ENCODE data around the gene MAST4.

The MAST4 gene

DNA sequence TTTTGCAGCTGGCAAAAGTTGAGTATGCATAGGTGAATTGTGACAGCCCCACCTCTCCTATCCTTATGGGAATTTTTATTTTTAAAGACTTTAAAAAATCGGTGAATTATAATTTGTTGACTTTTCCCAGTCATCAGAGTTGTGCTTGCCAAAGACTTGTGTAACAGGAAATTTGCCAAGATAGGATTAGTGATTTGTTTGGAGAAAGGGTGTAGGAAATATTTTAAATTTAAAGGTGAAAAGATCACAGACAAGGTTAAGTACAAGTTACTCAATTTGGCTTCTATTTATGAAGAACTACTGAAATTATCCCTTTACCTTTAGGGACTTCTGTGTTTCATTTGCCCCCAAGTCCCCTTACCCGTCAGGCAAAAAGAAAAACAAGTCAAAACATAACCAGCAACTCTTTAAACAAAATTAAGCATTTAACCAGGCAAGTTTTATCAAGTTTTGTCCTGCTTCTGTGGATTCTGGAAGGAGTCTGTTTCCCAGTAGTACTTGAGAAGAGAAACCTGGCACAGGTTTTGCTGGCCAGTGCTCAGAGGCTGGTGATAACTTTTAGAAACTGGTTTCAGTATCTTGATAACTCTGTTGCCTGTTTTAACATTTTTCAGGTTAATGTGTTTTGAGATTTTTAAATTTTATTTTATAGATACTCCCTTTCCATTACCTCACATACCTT is 285.4 kb downstream of the MAST4 start:
- DNase-seq: no peak

DNA sequence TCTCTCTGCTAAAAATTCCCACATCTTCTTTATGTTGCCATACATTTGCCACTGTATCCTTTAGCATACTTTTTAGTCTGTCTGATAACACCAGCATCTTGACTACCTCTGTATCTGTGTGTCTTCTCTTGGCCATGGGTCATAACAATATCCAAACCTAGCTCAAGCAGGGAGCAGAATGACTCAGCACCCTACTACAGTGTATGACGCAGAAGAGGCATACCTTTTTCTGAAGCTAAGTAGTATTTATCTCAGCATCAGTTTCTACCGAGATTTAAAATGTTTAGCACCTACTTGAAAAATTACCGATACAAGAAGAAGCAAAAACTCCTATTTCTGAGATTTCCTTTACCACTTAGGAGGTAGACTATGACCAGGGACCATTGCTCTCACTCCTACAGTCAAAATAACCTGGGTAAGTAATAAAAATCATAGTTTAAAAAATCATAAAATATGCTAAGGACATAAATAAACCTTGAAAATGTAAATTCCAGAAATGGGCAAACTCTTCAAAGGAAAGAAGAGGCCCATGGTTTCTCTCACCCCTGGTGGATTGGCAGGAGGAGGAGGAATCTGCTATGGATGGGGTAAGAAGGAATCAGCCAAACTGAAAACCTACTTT is 286.5 kb downstream of the MAST4 start:
- no peak for DNase-seq

DNA sequence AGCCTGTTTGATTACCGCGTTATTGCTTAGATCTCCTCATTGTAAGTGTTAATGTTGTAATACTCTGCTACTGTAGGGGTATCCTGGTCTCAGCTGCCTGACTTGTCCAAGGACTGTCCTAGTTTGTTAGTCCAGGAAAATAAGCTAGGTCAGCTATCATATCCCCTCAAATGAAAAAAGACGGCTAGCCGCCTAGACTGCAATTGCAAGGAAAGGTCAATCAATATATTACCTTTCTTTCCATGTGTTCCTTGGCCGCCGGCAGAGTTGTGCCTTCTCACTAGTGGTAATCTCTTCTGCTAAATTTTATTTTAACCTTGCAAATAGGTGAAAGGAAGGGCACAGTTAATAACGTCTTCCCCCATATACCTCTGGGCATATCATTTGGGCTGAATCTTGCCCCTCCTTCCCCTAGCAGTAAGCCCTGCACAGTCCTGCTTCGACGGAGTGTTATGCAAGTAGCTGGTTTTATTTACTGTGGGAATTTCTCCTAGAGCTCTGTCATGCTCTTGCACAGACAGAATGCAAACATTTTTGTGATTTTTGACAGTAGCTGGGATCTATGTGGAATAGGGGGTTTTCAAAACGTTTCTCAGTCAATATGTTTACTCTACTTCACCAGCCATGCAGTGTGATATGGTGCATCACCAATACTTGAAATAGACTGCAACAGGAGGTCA is 288.5 kb downstream of the MAST4 start:
- no peak for DNase-seq

DNA sequence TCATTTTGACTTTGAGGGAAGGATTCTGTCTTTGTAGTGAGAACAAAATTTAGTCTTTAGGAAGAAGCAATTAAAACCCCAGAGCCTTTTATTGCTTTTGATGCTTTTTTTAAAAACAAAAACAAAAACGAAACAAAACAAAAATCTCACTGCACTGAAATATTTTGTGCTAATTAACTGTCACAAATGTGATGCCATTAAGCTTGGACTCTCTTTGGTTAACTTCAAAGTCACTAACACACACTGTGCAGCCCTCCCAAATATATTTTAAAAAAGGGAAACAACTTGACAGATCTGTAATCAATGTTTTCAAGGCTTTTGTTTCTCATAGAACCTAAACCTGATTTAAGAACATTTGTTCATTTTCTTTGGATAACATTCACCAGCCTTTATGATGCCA is 290.7 kb downstream of the MAST4 start:
- no peak for DNase-seq

DNA sequence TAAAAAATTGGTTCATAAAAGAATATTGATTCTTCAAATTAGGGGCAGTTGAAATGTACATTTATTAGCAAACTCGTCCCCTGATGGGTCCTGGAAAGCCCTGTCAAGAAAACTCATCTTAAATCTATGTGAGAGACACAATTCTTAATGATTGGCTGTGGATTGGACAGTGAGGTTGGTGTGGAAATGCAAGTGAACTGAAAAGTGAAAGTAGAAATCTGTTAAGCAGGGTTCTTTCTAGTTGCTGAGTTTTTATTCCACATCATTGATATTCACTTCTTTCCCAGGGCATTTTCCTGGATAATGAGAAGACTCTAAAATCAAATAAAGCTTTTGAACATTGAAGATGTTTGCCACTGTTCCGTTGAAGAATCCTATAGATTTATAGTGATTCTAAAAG is 292.4 kb downstream of the MAST4 start:
- no peak for DNase-seq

DNA sequence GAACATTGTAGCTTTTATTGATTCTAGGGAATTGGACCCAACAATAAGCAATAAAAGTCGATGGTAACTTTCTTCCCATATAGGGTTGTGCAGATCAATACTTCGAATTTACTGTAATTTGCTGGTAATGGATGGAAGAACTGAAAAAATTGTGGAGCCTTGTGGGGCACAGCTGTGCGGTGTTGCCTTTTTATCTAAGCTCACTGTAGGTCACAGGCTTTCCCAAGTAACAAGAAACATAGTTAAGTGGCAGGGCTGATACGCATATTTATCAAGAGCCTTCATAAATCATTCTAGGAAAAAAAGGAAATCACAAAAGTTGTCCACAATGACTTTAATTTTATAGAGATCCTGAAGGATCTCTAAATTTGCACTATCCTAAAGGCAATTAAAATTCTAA is 292.9 kb downstream of the MAST4 start:
- no peak for DNase-seq

DNA sequence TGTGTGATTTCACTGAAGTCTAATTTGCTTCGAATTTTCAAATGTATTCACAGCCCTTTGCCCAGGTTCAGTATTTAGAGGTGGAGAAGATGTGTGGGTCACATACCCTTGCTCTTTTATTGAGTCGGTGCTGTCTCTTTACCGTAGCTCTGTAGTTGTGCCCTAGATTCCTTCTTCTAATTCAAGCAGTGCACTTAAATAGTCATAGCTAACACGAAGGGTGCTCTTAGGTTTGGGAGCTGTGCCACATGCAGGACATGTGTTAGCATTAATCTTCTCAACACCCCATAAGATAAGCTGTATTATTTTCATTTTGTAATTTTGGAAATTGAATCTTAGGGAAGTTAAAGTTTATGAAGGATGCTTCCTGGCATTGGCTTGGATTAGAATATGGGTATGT is 293.3 kb downstream of the MAST4 start:
- DNase-seq: no peak

DNA sequence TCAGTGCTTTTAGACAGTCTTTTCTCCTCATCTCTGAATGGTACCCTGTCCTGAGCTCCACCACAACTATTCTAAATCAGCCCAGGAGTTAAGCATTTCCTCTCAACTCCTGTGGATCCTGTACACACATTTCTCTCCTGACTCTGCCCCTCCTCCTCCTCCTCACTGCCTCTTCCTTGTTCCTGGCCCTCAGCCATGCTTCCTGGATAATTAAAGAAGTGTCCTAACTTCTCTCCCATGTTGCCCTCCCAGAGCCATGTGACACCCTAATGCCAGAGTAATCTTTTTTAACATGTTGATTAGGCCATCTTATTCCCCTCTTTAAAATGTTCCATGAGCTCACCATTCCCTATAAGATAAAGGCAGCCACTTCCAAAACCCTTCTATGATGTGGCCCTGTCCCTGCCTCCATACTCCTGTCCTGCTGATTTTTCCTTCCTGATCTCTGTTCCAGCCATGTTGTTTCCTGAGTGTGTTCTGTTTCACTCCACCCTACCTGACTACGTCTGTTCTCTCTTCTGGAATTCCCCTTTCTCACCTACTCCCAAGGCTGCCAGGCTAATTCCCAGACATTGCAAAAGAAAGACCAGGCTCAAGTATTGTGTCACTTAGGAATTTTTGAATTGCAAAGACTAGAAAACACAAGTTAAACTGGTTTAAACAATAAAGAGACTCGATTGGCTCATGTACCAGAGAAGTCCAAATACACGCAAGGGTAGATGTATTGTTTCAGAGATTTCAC is 295.2 kb downstream of the MAST4 start:
- DNase-seq: no peak

DNA sequence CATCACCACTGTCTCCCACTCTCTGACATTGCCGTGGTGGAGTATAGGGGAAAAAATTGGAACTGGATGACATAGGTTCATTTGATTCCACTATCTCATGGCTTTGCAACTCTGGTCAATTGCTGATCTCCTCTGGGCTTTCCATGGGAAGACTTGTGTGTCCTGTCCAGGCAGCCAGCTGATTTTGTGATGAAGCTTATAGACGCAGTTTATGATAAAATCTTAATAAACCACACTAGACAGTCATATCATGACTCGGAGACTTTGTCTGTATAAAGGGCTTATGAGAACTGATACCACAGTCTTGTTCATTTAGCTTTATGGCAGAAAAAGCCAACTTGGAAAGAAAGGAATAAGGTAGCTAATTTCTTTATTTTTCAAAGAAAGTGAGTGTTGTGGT is 296.5 kb downstream of the MAST4 start:
- no peak for DNase-seq

DNA sequence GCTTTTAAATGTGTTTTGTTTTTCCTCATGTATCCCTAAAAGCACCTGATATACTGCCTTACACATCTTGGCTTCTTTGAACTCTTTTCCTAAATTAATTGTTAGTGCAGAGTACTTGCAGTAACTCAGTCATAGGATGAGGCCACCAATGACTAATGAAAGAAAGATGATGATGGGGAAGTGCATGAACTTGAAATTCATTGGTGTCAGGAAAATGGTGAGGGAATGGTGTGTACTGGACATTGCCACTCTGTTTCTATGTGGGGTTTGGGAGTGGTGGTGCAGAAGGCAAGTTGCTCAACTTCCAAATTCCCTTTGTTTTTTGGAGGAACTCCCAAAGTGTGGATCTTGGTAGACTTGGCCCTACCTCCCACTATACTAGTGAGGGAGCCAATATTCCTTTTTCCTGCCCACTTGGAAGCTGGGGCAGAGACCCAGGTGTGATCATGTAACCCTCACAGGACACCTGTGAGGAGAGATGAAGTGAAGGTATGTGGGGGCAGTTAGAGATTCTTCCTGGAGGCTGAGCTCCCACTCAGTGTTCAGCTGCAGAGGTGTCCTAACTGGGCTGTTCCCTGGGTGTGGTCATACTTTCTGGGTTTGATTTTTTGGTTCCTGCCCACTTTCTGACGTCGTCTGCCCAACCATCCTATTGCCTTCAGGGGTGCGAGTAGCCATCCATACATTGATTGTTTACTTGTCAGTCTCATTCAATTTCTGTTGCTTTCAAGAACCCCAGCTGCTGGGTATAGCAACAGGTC is 298.5 kb downstream of the MAST4 start:
- no peak for DNase-seq

DNA sequence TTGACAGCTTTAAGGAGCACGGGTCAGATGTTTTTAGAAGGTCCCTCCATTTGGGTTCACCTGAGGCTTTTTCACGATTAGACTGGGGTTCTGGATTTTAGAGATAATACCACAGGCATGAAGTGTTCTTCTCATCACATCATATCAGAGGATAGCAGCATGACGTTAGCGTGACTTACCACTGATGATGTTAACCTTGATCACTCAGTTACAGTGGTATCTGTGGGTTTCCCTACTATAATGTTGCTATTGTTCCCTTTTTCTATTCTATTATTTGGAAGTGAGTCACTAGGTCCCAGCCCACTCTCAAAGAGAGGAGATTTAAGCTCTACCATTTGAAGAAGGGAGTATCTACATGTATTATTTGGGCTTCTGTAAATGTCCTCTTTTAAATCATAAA is 300.0 kb downstream of the MAST4 start:
- DNase-seq: no peak

DNA sequence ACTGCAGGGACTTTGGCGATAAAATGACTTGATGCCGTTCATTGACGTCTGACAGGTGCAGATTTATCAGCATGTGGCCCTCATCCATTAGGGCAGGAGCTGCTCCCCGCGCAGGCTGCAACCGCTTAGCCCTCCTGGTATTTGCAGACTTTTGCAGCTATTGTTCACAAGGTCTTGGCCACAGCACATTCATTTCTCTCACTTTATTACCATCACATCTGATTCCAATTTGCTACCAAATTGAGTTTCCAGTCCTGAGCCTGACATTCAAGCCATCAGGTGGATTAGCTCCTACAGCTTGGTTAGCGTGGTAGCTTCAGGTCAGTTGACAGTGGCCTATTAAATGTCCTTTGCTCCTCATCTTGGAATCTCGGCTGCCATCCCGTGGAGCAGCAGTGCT is 301.2 kb downstream of the MAST4 start:
- DNase-seq: no peak

DNA sequence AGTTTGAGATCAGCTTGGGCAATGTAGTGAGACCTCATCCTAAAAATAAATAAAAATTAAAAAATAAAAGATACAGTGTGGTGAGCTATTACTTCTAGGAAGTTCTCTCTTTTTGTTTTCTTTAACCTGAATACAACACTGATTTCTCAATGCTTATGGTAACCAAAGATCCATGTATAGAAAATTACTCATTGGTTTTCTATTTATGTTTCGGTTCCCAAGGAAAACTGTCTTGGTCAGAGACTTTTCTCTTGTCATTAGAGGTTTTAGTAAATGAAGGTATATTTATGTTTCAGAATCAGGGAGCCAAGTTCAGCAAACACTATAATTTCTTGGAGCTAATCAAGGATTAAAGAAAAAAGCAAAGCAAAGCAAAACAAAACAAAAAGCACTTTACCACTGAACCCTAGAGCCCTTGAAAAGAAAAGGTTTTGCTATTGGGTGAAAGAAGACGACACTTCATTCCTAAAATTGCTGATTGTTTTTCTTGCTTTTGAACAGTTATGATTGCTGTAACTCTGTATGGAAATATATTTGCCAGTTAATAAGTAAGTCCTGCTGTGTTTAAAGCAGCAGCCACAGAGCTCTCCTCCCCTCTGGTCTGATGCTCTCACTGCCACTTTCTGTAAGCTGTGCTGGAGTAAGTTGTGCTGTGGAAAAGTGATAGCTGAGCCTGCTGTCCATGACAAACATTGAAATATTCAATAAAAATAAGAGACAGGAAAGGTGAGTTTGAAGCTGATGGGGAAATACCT is 302.2 kb downstream of the MAST4 start:
- no peak for DNase-seq

DNA sequence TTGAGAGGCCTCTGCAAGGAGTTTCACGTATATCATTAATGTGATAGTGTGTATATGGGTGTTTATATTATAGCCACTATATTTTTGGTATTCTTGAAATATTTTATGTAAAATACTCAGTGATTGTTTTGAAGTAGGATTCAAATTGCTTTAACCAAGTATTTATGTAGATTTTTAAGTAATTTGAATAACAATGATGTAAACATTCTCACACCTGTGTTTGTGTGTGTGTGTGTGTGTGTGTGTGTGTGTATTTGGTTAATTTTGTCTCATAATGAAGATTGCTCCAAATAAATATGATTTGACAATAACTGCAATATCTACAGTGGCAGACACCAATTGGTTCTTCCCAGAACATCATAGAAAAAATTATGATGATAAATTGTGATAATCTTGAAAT is 307.0 kb downstream of the MAST4 start:
- DNase-seq: no peak

DNA sequence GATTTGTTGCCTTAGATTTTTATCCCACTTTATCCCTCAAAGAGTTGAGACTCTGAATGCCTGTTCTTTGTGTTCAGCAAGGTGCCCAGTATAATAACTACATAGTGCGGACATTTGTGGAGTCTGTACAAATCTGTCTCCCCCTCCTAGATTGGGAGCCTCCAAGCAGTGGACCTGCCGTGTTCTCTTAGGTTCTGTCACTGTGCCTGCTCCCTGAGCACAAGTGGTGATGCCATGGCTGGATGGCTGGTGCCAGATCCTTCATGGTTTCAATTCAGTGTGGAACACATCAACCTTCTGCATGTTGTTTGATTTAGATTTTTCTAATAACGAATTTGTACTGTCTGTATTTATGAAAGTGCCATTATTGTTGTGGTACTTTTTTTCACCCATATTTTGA is 307.5 kb downstream of the MAST4 start:
- no peak for DNase-seq

DNA sequence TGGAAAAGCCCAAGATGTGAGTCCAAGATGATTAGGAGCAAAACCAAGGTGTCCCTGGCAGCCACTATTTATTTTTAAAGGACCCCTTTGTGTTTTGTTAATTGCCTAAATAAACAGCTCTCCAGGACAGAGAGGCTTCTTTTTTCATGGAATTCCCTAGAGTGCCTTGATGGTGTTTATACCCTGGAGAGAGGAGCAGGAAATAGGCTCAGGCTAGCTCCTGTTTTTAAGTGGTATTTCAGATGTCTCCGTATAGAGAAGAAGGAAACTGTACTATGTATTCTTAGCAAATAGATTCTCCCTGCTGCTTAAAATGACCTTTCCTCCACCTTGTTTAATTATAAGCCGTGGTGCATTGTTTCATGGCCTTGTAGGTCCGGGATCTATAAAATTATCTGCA is 308.0 kb downstream of the MAST4 start:
- no peak for DNase-seq

DNA sequence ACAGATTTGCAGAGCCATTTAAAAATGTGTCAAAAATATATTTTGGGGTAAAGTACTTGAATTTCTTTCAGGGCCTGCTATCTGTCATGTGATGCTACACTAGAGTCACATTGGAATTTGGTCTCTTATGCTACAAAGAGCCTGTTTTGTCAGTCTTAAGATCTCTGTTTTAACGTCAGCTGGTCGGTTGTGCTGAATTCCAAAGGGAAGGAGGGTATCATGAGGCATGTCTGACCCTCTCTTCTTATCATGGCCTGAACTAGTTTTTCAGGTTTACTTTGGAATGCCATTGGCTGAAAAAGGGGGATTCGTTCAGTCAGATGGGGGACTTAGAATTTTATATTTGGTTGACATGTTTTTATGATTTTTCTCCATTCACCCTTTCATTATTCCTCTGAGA is 309.8 kb downstream of the MAST4 start:
- no peak for DNase-seq

DNA sequence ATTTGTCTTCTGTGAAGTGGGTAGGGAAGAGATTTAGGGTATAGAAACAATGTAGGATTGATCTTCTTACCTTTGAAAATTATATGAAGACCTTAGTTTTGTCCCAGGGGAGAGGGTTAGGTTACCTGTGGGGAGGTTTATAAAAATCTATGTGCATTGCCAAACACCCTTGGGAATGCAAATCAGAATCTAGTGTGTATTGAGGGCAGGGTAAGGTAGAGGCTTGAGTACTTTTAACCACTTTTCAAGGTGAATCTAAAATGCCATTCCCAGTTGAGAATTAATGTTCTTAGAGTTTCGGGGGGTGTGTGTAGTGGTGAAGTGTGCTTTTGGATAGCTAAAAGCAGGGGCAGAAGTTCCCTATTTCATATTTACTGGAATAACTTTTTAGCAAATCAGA is 312.0 kb downstream of the MAST4 start:
- no peak for DNase-seq

DNA sequence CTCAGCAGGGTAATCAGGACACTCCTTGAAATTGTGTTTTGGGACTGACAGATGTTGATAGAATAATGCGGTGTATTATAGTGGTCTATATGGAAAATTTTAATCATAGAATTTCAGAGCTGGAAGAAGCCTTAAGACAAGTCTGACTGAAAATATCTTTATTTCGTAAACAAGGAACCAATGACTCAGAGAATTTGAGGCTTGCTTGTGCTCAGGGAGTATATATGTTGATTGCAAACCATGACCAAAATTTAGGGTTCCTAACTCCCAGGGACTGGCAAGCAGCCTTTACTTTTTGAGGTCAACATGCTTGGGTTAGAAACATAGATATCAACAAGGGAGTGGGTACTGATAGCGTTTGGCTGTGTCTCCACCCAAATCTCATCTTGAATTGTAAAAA is 313.2 kb downstream of the MAST4 start:
- no peak for DNase-seq

DNA sequence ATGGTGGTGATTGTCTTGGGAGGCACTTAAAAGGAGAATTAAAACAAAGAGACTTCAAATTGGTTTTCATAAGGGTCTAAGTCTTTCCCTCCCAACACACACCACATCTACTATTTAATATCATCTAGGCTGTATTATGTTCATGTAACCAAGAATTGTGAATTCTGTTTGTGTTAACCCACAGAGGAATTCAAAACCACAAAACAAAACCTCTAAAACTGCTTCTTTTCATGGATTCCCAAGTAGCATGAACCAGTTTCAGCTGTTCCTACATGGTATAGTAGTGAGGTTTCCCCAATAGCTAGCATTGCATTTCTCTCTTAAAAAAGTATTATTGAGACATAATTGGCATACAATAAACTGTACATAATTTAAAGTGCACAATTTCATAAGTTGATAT is 316.6 kb downstream of the MAST4 start:
- no peak for DNase-seq

DNA sequence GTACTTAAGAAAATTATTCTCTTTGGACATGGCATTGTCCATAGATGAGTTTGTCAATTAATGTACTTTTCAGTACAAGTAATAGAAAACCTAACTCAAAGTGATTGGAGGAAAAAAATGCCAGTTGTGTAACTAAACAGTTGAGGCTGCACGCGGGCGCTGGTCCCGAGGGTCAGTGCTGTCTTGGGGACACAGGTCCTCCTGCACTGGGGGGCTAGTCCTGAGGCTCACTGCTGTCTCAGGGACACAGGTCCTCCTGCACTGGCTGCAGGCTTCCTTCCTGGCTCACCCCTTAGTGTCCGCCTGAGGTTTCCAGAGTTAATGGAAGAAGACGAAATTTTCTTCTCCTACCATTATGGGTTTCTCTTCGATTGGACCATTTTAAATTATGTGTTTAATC is 319.3 kb downstream of the MAST4 start:
- no peak for DNase-seq

DNA sequence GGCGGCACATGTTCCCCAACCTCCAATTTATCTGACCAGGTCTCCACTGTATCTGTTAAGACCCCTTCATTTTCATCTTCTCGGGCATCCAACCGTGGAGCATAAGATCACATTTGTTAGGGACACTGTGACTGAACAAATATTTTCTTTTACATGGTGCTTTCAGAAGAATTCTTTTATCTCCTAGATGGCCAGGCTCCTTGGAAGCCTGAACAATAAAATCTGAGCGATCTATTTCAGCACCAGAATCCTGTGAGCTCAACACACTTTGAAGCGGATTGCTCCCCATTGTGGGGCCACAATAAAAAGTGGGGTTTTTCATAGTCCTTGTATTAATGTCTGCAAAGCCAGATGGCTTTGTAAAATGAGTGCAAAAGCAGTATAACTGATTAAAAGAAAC is 326.7 kb downstream of the MAST4 start:
- DNase-seq: no peak
